Measurements from ENCODE around the gene CSRP3. TPM values are rescaled to one million over a fixed set of nuclear protein-coding genes. Genes with fewer than 3 reads are reported as not detected.
"Not testable (repeated sequence)": the region's sequence is repeated elsewhere in the genome, so short reads cannot be mapped to it uniquely, and the experiment has no call there.

The CSRP3 gene
- polyA plus RNA-seq, 1 donor, result 496 TPM

- DNase-seq, result no peak
These were observed 16.2 kb downstream of the CSRP3 start for GRCh38 chr11:19185516-19186052.

- no peak for DNase-seq
These were observed 16.7 kb downstream of the CSRP3 start for GRCh38 chr11:19185036-19185435.

GRCh38 chr11:19183646-19184045, 18.1 kb downstream of the CSRP3 start:
- DNase-seq, result no peak

- DNase-seq, result no peak
These were observed 20.1 kb downstream of the CSRP3 start for GRCh38 chr11:19181531-19182261.

GRCh38 chr11:19176629-19177186, 25.1 kb downstream of the CSRP3 start:
- no peak for DNase-seq

GRCh38 chr11:19173964-19174638, 27.7 kb downstream of the CSRP3 start:
- DNase-seq, result no peak

- no peak for DNase-seq
These were observed 28.6 kb downstream of the CSRP3 start for GRCh38 chr11:19173004-19173689.

- no peak for DNase-seq
These were observed 33.7 kb downstream of the CSRP3 start for GRCh38 chr11:19168090-19168489.

- no peak for DNase-seq
These were observed 36.9 kb downstream of the CSRP3 start for GRCh38 chr11:19164881-19165280.

GRCh38 chr11:19164230-19164855, 37.4 kb downstream of the CSRP3 start:
- no peak for DNase-seq

GRCh38 chr11:19163617-19164016, 38.2 kb downstream of the CSRP3 start:
- DNase-seq, result no peak

- no peak for DNase-seq
These were observed 38.8 kb downstream of the CSRP3 start for GRCh38 chr11:19162951-19163505.

- DNase-seq, result no peak
These were observed 40.1 kb downstream of the CSRP3 start for GRCh38 chr11:19161651-19162050.

GRCh38 chr11:19160847-19161246, 40.9 kb downstream of the CSRP3 start:
- DNase-seq, result no peak

- DNase-seq, result no peak
These were observed 44.9 kb downstream of the CSRP3 start for GRCh38 chr11:19156892-19157291.

GRCh38 chr11:19145319-19145718, 56.5 kb downstream of the CSRP3 start:
- no peak for DNase-seq

GRCh38 chr11:19136884-19137283, 64.9 kb downstream of the CSRP3 start:
- not testable (repeated sequence) for DNase-seq

- no peak for DNase-seq
These were observed 67.8 kb downstream of the CSRP3 start for GRCh38 chr11:19134004-19134403.
